GM21367 (cell line): ENCODE data around the gene BRSK2.
"Not testable (repeated sequence)": the region's sequence is repeated elsewhere in the genome, so short reads cannot be mapped to it uniquely, and the experiment has no call there.

ENCODE experiments used
- ATAC-seq: cut with Tn5 transposase; IDR thresholded peaks from one replicate; pipeline ENCODE4 v1.9.1; 2021; ENCODE audit not compliant: unreplicated experiment

The BRSK2 gene

GRCh38 chr11:1354125-1354938 lies 35.4 kb upstream of the BRSK2 start:
- ATAC-seq: no peak

- ATAC-seq: no peak
Measured at GRCh38 chr11:1356007-1356435, 33.7 kb upstream of the BRSK2 start.

GRCh38 chr11:1356478-1356960 lies 33.2 kb upstream of the BRSK2 start:
- no peak for ATAC-seq

GRCh38 chr11:1358286-1358685 lies 31.4 kb upstream of the BRSK2 start:
- ATAC-seq: no peak

- not testable (repeated sequence) for ATAC-seq
Measured at GRCh38 chr11:1358931-1359330, 30.8 kb upstream of the BRSK2 start.

GRCh38 chr11:1359556-1359955 lies 30.2 kb upstream of the BRSK2 start:
- no peak for ATAC-seq

- no peak for ATAC-seq
Measured at GRCh38 chr11:1360181-1360834, 29.4 kb upstream of the BRSK2 start.

GRCh38 chr11:1360835-1361357 lies 28.8 kb upstream of the BRSK2 start:
- no peak for ATAC-seq

- no peak for ATAC-seq
Measured at GRCh38 chr11:1361882-1362281, 27.9 kb upstream of the BRSK2 start.

GRCh38 chr11:1367721-1368120 lies 22.0 kb upstream of the BRSK2 start:
- no peak for ATAC-seq

- no peak for ATAC-seq
Measured at GRCh38 chr11:1368216-1368615, 21.5 kb upstream of the BRSK2 start.

GRCh38 chr11:1368966-1369365 lies 20.8 kb upstream of the BRSK2 start:
- ATAC-seq: no peak

GRCh38 chr11:1369371-1370005 lies 20.2 kb upstream of the BRSK2 start:
- no peak for ATAC-seq

- no peak for ATAC-seq
Measured at GRCh38 chr11:1370186-1371025, 19.3 kb upstream of the BRSK2 start.

GRCh38 chr11:1371026-1371325 lies 18.8 kb upstream of the BRSK2 start:
- no peak for ATAC-seq

- no peak for ATAC-seq
Measured at GRCh38 chr11:1371377-1371776, 18.4 kb upstream of the BRSK2 start.

GRCh38 chr11:1371836-1372465 lies 17.8 kb upstream of the BRSK2 start:
- ATAC-seq: no peak

GRCh38 chr11:1372660-1373059 lies 17.1 kb upstream of the BRSK2 start:
- ATAC-seq: no peak

GRCh38 chr11:1373536-1374214 lies 16.1 kb upstream of the BRSK2 start:
- ATAC-seq: no peak
